Measurements from ENCODE around the gene GPR37L1. TPM values are rescaled to one million over a fixed set of nuclear protein-coding genes. Genes with fewer than 3 reads are reported as not detected.

GPR37L1 gene
- total RNA-seq, 2 experiments from 2014 or later, result not detected

GRCh38 chr1:202171292-202172014 lies 48.7 kb downstream of the GPR37L1 start:
- Mint-ChIP-seq H3K27ac (no peak overlapping the region), H3K4me3 (no peak overlapping the region), H3K4me1 (ENCODE audit: low read depth) (peaks cover 10% of the 10 kb centered on the region), H3K36me3 (ENCODE audit: low read depth) (no peaks in the 10 kb centered on the region), H3K9me3 (no peaks in the 10 kb centered on the region), H3K27me3 (no peaks in the 10 kb centered on the region)
- intact Hi-C loops (cut with micrococcal nuclease), result no loop called here
- ATAC-seq, result peak; percentile 47
- ChIA-PET POLR2A (interaction anchor here (1.3 kb wide), 1 partner anchor 9 kb away, joined by 5 read pairs; no protein-coding TSS in a partner anchor), CTCF (interaction anchor here (1.3 kb wide), 1 partner anchor 9 kb away, joined by 3 read pairs; no protein-coding TSS in a partner anchor)
- no peak for DNase-seq
- no peak for TF ChIP-seq CTCF (IDR thresholded peaks at IDR 0.05)

- ChIA-PET CTCF (no interaction called here), POLR2A (interaction anchor here (1.3 kb wide), 1 partner anchor 10 kb away, joined by 5 read pairs; no protein-coding TSS in a partner anchor)
- peaks cover 6% of the 10 kb centered on the region for H3K4me1 Mint-ChIP-seq (ENCODE audit: low read depth)
- DNase-seq, result peak; percentile 36
- peak; percentile 71 for ATAC-seq
- intact Hi-C loops (cut with micrococcal nuclease), result no loop called here
- no peak for TF ChIP-seq CTCF (IDR thresholded peaks at IDR 0.05)
- H3K9me3 Mint-ChIP-seq, result no peaks in the 10 kb centered on the region
- H3K27ac Mint-ChIP-seq, result no peak overlapping the region
- H3K27me3 Mint-ChIP-seq, result no peaks in the 10 kb centered on the region
- H3K4me3 Mint-ChIP-seq, result no peak overlapping the region
- H3K36me3 Mint-ChIP-seq (ENCODE audit: low read depth), result no peaks in the 10 kb centered on the region
Observed at GRCh38 chr1:202172015-202172355, 49.3 kb downstream of the GPR37L1 start.

- no peak for ATAC-seq
- no peak overlapping the region for H3K27ac Mint-ChIP-seq
- POLR2A ChIA-PET, result interaction anchor here (0.7 to 3.8 kb wide), 5 partner anchors 14 to 27 kb away, joined by 3 to 16 read pairs (median 3); partner anchors contain the start of gene PTPN7
- no peaks in the 10 kb centered on the region for H3K27me3 Mint-ChIP-seq
- TF ChIP-seq CTCF (IDR thresholded peaks at IDR 0.05), result no peak
- CTCF ChIA-PET, result interaction anchor here (1.0 to 4.7 kb wide), 7 partner anchors 9 to 19 kb away, joined by 3 to 26 read pairs (median 8); partner anchors contain the start of gene PTPN7
- H3K9me3 Mint-ChIP-seq, result no peaks in the 10 kb centered on the region
- no peaks in the 10 kb centered on the region for H3K36me3 Mint-ChIP-seq (ENCODE audit: low read depth)
- H3K4me3 Mint-ChIP-seq, result no peak overlapping the region
- no peak for DNase-seq
- peaks cover 3% of the 10 kb centered on the region for H3K4me1 Mint-ChIP-seq (ENCODE audit: low read depth)
- intact Hi-C loops (cut with micrococcal nuclease), result no loop called here
Observed at GRCh38 chr1:202173993-202174392, 51.3 kb downstream of the GPR37L1 start.

GRCh38 chr1:202176949-202177927 lies 54.5 kb downstream of the GPR37L1 start:
- no peak for ATAC-seq
- intact Hi-C loops (cut with micrococcal nuclease), result no loop called here
- no peak overlapping the region for H3K4me3 Mint-ChIP-seq
- H3K27me3 Mint-ChIP-seq, result no peaks in the 10 kb centered on the region
- POLR2A ChIA-PET, result interaction anchor here (0.8 to 3.8 kb wide), 3 partner anchors 17 to 45 kb away, joined by 3 to 16 read pairs (median 5); partner anchors contain the start of gene PTPN7
- CTCF ChIA-PET, result interaction anchor here (0.8 to 9.8 kb wide), 3 partner anchors 12 to 22 kb away, joined by 4 to 58 read pairs (median 26); partner anchors contain the start of gene LGR6
- DNase-seq, result no peak
- no peaks in the 10 kb centered on the region for H3K9me3 Mint-ChIP-seq
- H3K36me3 Mint-ChIP-seq (ENCODE audit: low read depth), result no peaks in the 10 kb centered on the region
- no peaks in the 10 kb centered on the region for H3K4me1 Mint-ChIP-seq (ENCODE audit: low read depth)
- H3K27ac Mint-ChIP-seq, result no peak overlapping the region
- TF ChIP-seq CTCF (IDR thresholded peaks at IDR 0.05), result no peak
